ENCODE data around the gene SLC26A11.

DNA sequence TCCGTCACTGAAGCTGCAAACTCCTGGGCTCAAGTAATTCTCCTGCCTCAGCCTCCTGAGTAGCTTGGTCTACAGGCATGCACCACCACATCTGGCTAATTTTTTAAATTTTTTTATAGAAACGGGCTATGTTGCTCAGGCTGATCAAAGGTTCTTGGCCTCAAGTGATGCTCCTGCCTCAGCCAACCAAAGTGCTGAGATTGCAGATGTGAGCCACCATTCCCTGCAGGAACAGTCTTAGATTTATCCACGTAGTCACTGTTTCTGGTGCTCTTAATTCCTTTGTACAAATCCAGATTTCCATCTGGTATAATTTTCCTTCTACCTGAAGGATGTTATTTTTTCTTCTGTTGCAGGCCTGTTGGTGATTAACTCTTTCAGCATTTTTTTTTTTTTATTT, 13.0 kb downstream of the SLC26A11 start:
- TF ChIP-seq, protein P1, sequence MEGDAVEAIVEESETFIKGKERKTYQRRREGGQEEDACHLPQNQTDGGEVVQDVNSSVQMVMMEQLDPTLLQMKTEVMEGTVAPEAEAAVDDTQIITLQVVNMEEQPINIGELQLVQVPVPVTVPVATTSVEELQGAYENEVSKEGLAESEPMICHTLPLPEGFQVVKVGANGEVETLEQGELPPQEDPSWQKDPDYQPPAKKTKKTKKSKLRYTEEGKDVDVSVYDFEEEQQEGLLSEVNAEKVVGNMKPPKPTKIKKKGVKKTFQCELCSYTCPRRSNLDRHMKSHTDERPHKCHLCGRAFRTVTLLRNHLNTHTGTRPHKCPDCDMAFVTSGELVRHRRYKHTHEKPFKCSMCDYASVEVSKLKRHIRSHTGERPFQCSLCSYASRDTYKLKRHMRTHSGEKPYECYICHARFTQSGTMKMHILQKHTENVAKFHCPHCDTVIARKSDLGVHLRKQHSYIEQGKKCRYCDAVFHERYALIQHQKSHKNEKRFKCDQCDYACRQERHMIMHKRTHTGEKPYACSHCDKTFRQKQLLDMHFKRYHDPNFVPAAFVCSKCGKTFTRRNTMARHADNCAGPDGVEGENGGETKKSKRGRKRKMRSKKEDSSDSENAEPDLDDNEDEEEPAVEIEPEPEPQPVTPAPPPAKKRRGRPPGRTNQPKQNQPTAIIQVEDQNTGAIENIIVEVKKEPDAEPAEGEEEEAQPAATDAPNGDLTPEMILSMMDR (IDR thresholded peaks at IDR 0.05) = no peak
- no peak for TF ChIP-seq POLR2A (IDR thresholded peaks at IDR 0.05)

Measured in uterus (tissue), 2 donors.